Left cardiac atrium (tissue), 4 donors: ENCODE data around the gene HSPA8. TPM values are rescaled to one million over a fixed set of nuclear protein-coding genes. Genes with fewer than 3 reads are reported as not detected.
"Not testable (repeated sequence)": the region's sequence is repeated elsewhere in the genome, so short reads cannot be mapped to it uniquely, and the experiment has no call there.

Experiments used
- ATAC-seq, 2 donors: fragments of 200-7000 bp; cut with Tn5 transposase; one replicate each; pipeline ENCODE4 v1.9.1; 2020; ENCODE audit warnings: mild to moderate bottlenecking in 2 of 2, moderate library complexity in 2 of 2
- DNase-seq: peaks from one replicate; pipeline ENCODE4 v3.0.0-alpha.2; 2020
- intact Hi-C, 2 donors: fragments of 100-400 bp; cut with DNase I; formaldehyde crosslinking; loops; one replicate each; pipeline versions ENCODE4 v1.14.1 to v1.15.1; 2022 to 2023
- long read RNA-seq: library from polyadenylated mRNA; unstranded; transcript quantifications from one replicate; pipeline ENCODE4 v2.0.0, GENCODE V29; 2021
- total RNA-seq, 2 donors: library from RNA; stranded (reverse); fragmentation: NEBNext Ultra II Directional; extraction: Animal tissue kit (Norgen Biotek cat#: 25700); gene quantifications; one replicate each; pipeline ENCODE4 v1.2.1, GENCODE V29; 2021
- donor health status: DM: no; HTN: yes; CAD: no.
- donor health status: DM: no; HTN: yes; CAD: no; lungs with severe emphysema.
- donor health status: DM: yes; HTN: yes; CAD: no.
- donor health status: Dilated cardiomyopathy.

The HSPA8 gene
- total RNA-seq = 100 to 1,000 TPM; 807 to 922 TPM
- long read RNA-seq, transcript HSPA8-201 (8 exons, 2,186 nt) = minor isoform, 10 of 2,640 reads
- long read RNA-seq, transcript HSPA8-208 (3 exons, 740 nt) = minor isoform, 11 of 2,640 reads
- long read RNA-seq, transcript HSPA8-224 (9 exons, 2,463 nt) = major isoform, 2,508 of 2,640 reads
- long read RNA-seq, transcript HSPA8-222 (6 exons, 1,884 nt) = minor isoform, 10 of 2,640 reads
- long read RNA-seq, partial matches to known transcripts = 43 of 2,640 reads
- long read RNA-seq, other reads (novel, unspliced or antisense) = 51 of 2,640 reads

- DNase-seq = peak; percentile 83
- intact Hi-C loops = no loop called here
- ATAC-seq = peak; percentile 19 to 46
Observed at GRCh38 chr11:123061403-123062157, at the start of gene HSPA8. HSPA8 (minus strand) TSS chr11:123062136; CDS start chr11:123061324, 812 bp downstream.

- intact Hi-C loops = loop anchor here (1.0 to 5.0 kb wide), 3 partner anchors 135 to 366 kb away; no protein-coding TSS in a partner anchor
- DNase-seq (no peak), ATAC-seq (peak; percentile 74 to 75)
Observed at GRCh38 chr11:123111465-123111864, 49.5 kb upstream of the HSPA8 start.

GRCh38 chr11:123110397-123110796, 48.5 kb upstream of the HSPA8 start:
- intact Hi-C loops = loop anchor here (2.0 to 5.0 kb wide), 2 partner anchors 136 to 367 kb away; no protein-coding TSS in a partner anchor
- ATAC-seq = no peak

GRCh38 chr11:123107945-123108495, 46.1 kb upstream of the HSPA8 start:
- intact Hi-C loops = no loop called here
- ATAC-seq (no peak), DNase-seq (no peak)

More at GRCh38 chr11:123110397-123110796, 48.5 kb upstream of the HSPA8 start:
- no peak for DNase-seq

GRCh38 chr11:123104697-123105096, 42.8 kb upstream of the HSPA8 start:
- no peak for ATAC-seq
- intact Hi-C loops = no loop called here
- DNase-seq = no peak

- peak; percentile 78 to 84 for ATAC-seq
- DNase-seq = peak; percentile 65
- intact Hi-C loops = no loop called here
Observed at GRCh38 chr11:123103326-123103980, 41.5 kb upstream of the HSPA8 start.

- ATAC-seq (peak; percentile 28 to 52), DNase-seq (peak; percentile 61)
- intact Hi-C loops = no loop called here
Observed at GRCh38 chr11:123100379-123101085, 38.6 kb upstream of the HSPA8 start.

- intact Hi-C loops = no loop called here
- DNase-seq (no peak), ATAC-seq (no peak)
Observed at GRCh38 chr11:123098990-123099389, 37.1 kb upstream of the HSPA8 start.

GRCh38 chr11:123093739-123094138, 31.8 kb upstream of the HSPA8 start:
- intact Hi-C loops = no loop called here
- ATAC-seq (no peak), DNase-seq (no peak)

GRCh38 chr11:123091506-123091905, 29.6 kb upstream of the HSPA8 start:
- no peak for ATAC-seq
- intact Hi-C loops = no loop called here
- no peak for DNase-seq

- intact Hi-C loops, ATAC-seq, DNase-seq: not testable (repeated sequence)
Observed at GRCh38 chr11:123090168-123090567, 28.2 kb upstream of the HSPA8 start.

GRCh38 chr11:123088896-123089295, 27.0 kb upstream of the HSPA8 start:
- ATAC-seq, DNase-seq, intact Hi-C loops: not testable (repeated sequence)

GRCh38 chr11:123087657-123088056, 25.7 kb upstream of the HSPA8 start:
- ATAC-seq, intact Hi-C loops, DNase-seq: not testable (repeated sequence)

- ATAC-seq (no peak), DNase-seq (no peak)
- intact Hi-C loops = no loop called here
Observed at GRCh38 chr11:123086305-123086704, 24.4 kb upstream of the HSPA8 start.

- DNase-seq (no peak), ATAC-seq (no peak)
- intact Hi-C loops = no loop called here
Observed at GRCh38 chr11:123085497-123085896, 23.6 kb upstream of the HSPA8 start.

- ATAC-seq (no peak), DNase-seq (no peak)
- intact Hi-C loops = no loop called here
Observed at GRCh38 chr11:123084454-123084853, 22.5 kb upstream of the HSPA8 start.

- ATAC-seq (peak; percentile 92), DNase-seq (peak; percentile 90)
- intact Hi-C loops = no loop called here
Observed at GRCh38 chr11:123083623-123084029, 21.7 kb upstream of the HSPA8 start.

GRCh38 chr11:123082977-123083376, 21.0 kb upstream of the HSPA8 start:
- DNase-seq (no peak), ATAC-seq (peak in 1 of 2 donors; percentile 40)
- intact Hi-C loops = no loop called here

- ATAC-seq (no peak), DNase-seq (no peak)
- intact Hi-C loops = no loop called here
Observed at GRCh38 chr11:123080015-123080414, 18.1 kb upstream of the HSPA8 start.
